ENCODE data around the gene ACSM3.

- no peak for TF ChIP-seq CTCF (IDR thresholded peaks at IDR 0.05; ENCODE audit: low read depth, low read length, missing input control)
- TF ChIP-seq TAF1 (conservative IDR thresholded peaks at IDR 0.05): no peak
- no peak for TF ChIP-seq JUND (IDR thresholded peaks at IDR 0.05)
- peak; percentile 62 to 76 for TF ChIP-seq HNF4A (conservative IDR thresholded peaks at IDR 0.05)
- no peak for TF ChIP-seq RAD21 (IDR thresholded peaks at IDR 0.05)
- peak in 1 of 2 donors; percentile 6 for TF ChIP-seq RXRA (IDR thresholded peaks at IDR 0.05)
- TF ChIP-seq SP1 (IDR thresholded peaks at IDR 0.05): peak; percentile 16
- no peak for TF ChIP-seq YY1 (IDR thresholded peaks at IDR 0.05)
Measured at GRCh38 chr16:20773679-20774078, 9.9 kb downstream of the ACSM3 start.
